GM12864 (cell line): Measurements from ENCODE around the gene DMXL2.

ENCODE experiments used
- DNase-seq: peaks from one replicate; pipeline ENCODE4 v3.0.0-alpha.2; 2011; ENCODE audit warnings: low read depth
- H3K4me3 ChIP-seq: 2 replicates; pipeline ENCODE4 v1.5.1; 2011; ENCODE audit warnings: mild to moderate bottlenecking, low read depth, low read length, control low read depth
- CTCF ChIP-seq: IDR thresholded peaks from 2 replicates; pipeline ENCODE4 v1.5.1; 2011; ENCODE audit warnings: low read depth, mild to moderate bottlenecking, moderate library complexity, low read length, control low read depth, inconsistent platforms; ENCODE audit errors: missing control alignments

Gene DMXL2

GRCh38 chr15:51499379-51499976, 123.1 kb downstream of the DMXL2 start:
- TF ChIP-seq CTCF, result peak; percentile 80
- DNase-seq, result peak; percentile 21
- H3K4me3 ChIP-seq, result no peak overlapping the region

- no peak for DNase-seq
- H3K4me3 ChIP-seq, result no peak overlapping the region
- no peak for TF ChIP-seq CTCF
Measured at GRCh38 chr15:51497806-51498205, 124.8 kb downstream of the DMXL2 start.

- no peak for TF ChIP-seq CTCF
- DNase-seq, result no peak
- H3K4me3 ChIP-seq, result no peak overlapping the region
Measured at GRCh38 chr15:51496246-51496645, 126.3 kb downstream of the DMXL2 start.

GRCh38 chr15:51494411-51495314, 127.9 kb downstream of the DMXL2 start:
- H3K4me3 ChIP-seq, result no peak overlapping the region
- no peak for DNase-seq
- TF ChIP-seq CTCF, result no peak

GRCh38 chr15:51493892-51494291, 128.7 kb downstream of the DMXL2 start:
- DNase-seq, result no peak
- H3K4me3 ChIP-seq, result no peak overlapping the region
- TF ChIP-seq CTCF, result no peak

GRCh38 chr15:51492528-51492927, 130.0 kb downstream of the DMXL2 start:
- H3K4me3 ChIP-seq, result no peak overlapping the region
- TF ChIP-seq CTCF, result no peak
- no peak for DNase-seq
